Measurements from ENCODE around the gene SERPINA4.
A peak's percentile ranks its signal among the peaks of the same experiment; 100 is the strongest.

The SERPINA4 gene

GRCh38 chr14:94535506-94535905 lies 25.7 kb upstream of the SERPINA4 start:
- H3K9me2 ChIP-seq (replicated peaks; ENCODE audit: control insufficient read depth, low read length) = no peaks in the 10 kb centered on the region
- H3F3A ChIP-seq (ENCODE audit: control insufficient read depth, insufficient read depth) = peaks cover 8% of the 10 kb centered on the region
- H3K27ac ChIP-seq (ENCODE audit: low read depth, low read length) = no peak overlapping the region
- H3K36me3 ChIP-seq (ENCODE audit: control insufficient read depth, low read length) = 0 out of 2 replicates have a peak, but pooled peaks cover 2% of the 10 kb centered on the region
- H3K9me3 ChIP-seq (ENCODE audit: control insufficient read depth, insufficient read depth, low read length) = peaks cover 6% of the 10 kb centered on the region
- no peaks in the 10 kb centered on the region for H3K79me2 ChIP-seq (ENCODE audit: control insufficient read depth, low read length)
- peaks cover 6% of the 10 kb centered on the region for H3K27me3 ChIP-seq (ENCODE audit: control insufficient read depth, low read length)
- H3K4me2 ChIP-seq (ENCODE audit: low read length) = no peak overlapping the region
- peaks cover 59% of the 10 kb centered on the region for H3K4me1 ChIP-seq (ENCODE audit: control insufficient read depth, low read length)
- H4K20me1 ChIP-seq (ENCODE audit: control insufficient read depth, insufficient read depth, low read depth, low read length) = no peaks in the 10 kb centered on the region
- no peak for TF ChIP-seq EZH2phosphoT487 (IDR thresholded peaks at IDR 0.05; ENCODE audit: borderline replicate concordance, low read length)
- TF ChIP-seq, protein P1, sequence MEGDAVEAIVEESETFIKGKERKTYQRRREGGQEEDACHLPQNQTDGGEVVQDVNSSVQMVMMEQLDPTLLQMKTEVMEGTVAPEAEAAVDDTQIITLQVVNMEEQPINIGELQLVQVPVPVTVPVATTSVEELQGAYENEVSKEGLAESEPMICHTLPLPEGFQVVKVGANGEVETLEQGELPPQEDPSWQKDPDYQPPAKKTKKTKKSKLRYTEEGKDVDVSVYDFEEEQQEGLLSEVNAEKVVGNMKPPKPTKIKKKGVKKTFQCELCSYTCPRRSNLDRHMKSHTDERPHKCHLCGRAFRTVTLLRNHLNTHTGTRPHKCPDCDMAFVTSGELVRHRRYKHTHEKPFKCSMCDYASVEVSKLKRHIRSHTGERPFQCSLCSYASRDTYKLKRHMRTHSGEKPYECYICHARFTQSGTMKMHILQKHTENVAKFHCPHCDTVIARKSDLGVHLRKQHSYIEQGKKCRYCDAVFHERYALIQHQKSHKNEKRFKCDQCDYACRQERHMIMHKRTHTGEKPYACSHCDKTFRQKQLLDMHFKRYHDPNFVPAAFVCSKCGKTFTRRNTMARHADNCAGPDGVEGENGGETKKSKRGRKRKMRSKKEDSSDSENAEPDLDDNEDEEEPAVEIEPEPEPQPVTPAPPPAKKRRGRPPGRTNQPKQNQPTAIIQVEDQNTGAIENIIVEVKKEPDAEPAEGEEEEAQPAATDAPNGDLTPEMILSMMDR (IDR thresholded peaks at IDR 0.05; ENCODE audit: low read depth, low read length, poor library complexity, severe bottlenecking) = peak; percentile 48
- no peak overlapping the region for H3K4me3 ChIP-seq (ENCODE audit: low read length)

DNA sequence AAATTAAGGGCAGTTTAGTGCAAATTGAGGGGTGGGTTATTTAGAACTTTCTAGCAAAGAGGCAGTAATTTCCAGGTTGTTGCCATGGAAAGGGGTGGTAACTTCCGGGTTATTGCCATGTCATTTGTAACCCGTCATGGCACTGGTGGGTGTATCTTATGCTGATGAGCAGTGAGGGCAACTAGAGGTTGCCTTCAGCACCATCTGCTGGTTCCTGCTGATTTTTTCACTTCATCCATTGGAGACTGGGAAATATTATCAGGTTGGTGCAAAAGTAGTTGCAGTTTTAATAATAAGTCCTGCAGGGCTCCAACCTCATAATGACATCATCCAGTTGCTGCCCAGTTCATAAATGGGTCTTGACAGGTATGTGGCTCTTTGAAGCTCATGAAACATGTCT lies 24.4 kb upstream of the SERPINA4 start:
- H3K4me1 ChIP-seq (ENCODE audit: control insufficient read depth, low read length) = peaks cover 46% of the 10 kb centered on the region
- H3K79me2 ChIP-seq (ENCODE audit: control insufficient read depth, low read length) = no peaks in the 10 kb centered on the region
- H3K9me2 ChIP-seq (replicated peaks; ENCODE audit: control insufficient read depth, low read length) = no peaks in the 10 kb centered on the region
- H3K9me3 ChIP-seq (ENCODE audit: control insufficient read depth, insufficient read depth, low read length) = no peaks in the 10 kb centered on the region
- no peak overlapping the region for H3K4me3 ChIP-seq (ENCODE audit: low read length)
- H4K20me1 ChIP-seq (ENCODE audit: control insufficient read depth, insufficient read depth, low read depth, low read length) = no peaks in the 10 kb centered on the region
- TF ChIP-seq, protein P1 (IDR thresholded peaks at IDR 0.05; ENCODE audit: low read depth, low read length, poor library complexity, severe bottlenecking) = peak; percentile 64
- TF ChIP-seq EZH2phosphoT487 (IDR thresholded peaks at IDR 0.05; ENCODE audit: borderline replicate concordance, low read length) = no peak
- peaks cover 6% of the 10 kb centered on the region for H3K27me3 ChIP-seq (ENCODE audit: control insufficient read depth, low read length)
- no peaks in the 10 kb centered on the region for H3K36me3 ChIP-seq (ENCODE audit: control insufficient read depth, low read length)
- H3K4me2 ChIP-seq (ENCODE audit: low read length) = no peak overlapping the region
- peaks cover 8% of the 10 kb centered on the region for H3F3A ChIP-seq (ENCODE audit: control insufficient read depth, insufficient read depth)
- no peak overlapping the region for H3K27ac ChIP-seq (ENCODE audit: low read depth, low read length)

DNA sequence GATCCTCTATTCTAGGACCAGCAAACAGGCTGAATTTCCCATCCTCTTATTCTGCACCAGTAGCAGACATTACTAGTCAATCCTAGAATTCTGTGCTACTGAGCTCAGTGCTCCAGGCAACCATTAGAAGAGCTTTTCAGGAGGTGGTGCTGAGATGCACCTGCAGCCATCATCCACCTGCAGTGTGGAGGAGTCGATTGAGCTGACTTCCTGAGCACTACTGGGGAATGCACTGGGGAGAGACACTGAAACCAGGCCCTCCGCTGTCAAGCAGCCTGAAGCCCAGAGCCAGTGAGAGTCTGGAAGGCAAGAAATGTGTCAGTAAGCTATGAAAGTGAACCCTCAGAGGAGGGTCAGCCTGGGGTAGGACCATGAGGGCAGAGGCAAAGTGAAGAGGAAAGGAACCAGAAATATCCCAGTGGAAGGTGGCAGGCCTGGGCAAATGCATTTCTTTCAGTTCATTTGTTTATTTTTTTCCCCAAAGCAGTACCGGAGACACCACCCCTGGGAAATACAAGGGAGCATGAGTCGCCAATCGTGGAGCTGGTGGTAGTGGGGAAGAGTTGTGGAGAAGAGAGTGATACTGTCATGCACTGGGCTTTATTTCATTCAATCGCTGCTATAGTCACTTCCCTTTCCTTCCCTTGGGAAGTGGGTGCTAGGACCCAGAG lies 23.0 kb upstream of the SERPINA4 start:
- H3K4me3 ChIP-seq (ENCODE audit: low read length) = no peak overlapping the region
- no peaks in the 10 kb centered on the region for H3K9me2 ChIP-seq (replicated peaks; ENCODE audit: control insufficient read depth, low read length)
- H3K9me3 ChIP-seq (ENCODE audit: control insufficient read depth, insufficient read depth, low read length) = no peaks in the 10 kb centered on the region
- no peaks in the 10 kb centered on the region for H3K36me3 ChIP-seq (ENCODE audit: control insufficient read depth, low read length)
- TF ChIP-seq, protein P1 (IDR thresholded peaks at IDR 0.05; ENCODE audit: low read depth, low read length, poor library complexity, severe bottlenecking) = no peak
- no peak for TF ChIP-seq EZH2phosphoT487 (IDR thresholded peaks at IDR 0.05; ENCODE audit: borderline replicate concordance, low read length)
- H3K4me1 ChIP-seq (ENCODE audit: control insufficient read depth, low read length) = peaks cover 32% of the 10 kb centered on the region
- peaks cover 6% of the 10 kb centered on the region for H3K27me3 ChIP-seq (ENCODE audit: control insufficient read depth, low read length)
- no peak overlapping the region for H3K4me2 ChIP-seq (ENCODE audit: low read length)
- H3K79me2 ChIP-seq (ENCODE audit: control insufficient read depth, low read length) = no peaks in the 10 kb centered on the region
- H4K20me1 ChIP-seq (ENCODE audit: control insufficient read depth, insufficient read depth, low read depth, low read length) = no peaks in the 10 kb centered on the region
- no peak overlapping the region for H3K27ac ChIP-seq (ENCODE audit: low read depth, low read length)
- H3F3A ChIP-seq (ENCODE audit: control insufficient read depth, insufficient read depth) = no peaks in the 10 kb centered on the region
